Measurements from ENCODE around the gene POLR3GL.

The POLR3GL gene

DNA sequence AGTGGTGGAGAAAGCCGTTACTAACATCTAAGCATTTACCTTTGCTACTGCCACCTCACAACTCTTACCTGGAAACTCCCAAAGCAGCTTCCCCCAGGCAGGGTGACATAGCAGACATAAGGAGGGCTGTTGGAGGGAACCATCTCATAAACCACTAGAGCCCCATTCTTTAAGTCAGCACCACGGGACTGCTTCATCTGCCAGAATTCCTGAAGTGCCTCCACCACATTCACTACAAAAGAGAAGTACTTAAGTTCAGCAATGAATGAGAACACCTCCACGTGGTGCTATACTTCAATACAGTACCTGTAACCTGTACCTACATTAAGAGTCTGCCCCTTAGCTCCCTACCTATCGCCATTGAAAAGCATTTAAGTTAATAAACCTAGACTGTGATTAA lies 16.9 kb upstream of the POLR3GL start:
- DNase-seq (ENCODE audit: insufficient read length, low spot score) (no peak), FAIRE-seq (no peak)
- no peak for TF ChIP-seq POLR2AphosphoS5 (IDR thresholded peaks at IDR 0.05; ENCODE audit: low read depth, low read length)
- TF ChIP-seq TAF1 (IDR thresholded peaks at IDR 0.05; ENCODE audit: low read depth, low read length) = no peak
- no peak for TF ChIP-seq POLR2A (IDR thresholded peaks at IDR 0.05; ENCODE audit: low read depth, low read length)
- no peak for TF ChIP-seq PAX5 (IDR thresholded peaks at IDR 0.05; ENCODE audit: insufficient read depth, low read length, severe bottlenecking)
- no peak for TF ChIP-seq POU2F2 (IDR thresholded peaks at IDR 0.05; ENCODE audit: low read depth, low read length)
- TF ChIP-seq SPI1 (IDR thresholded peaks at IDR 0.05; ENCODE audit: low read depth, low read length) = no peak

GRCh38 chr1:145949219-145949618 lies 15.3 kb upstream of the POLR3GL start:
- no peak for DNase-seq (ENCODE audit: insufficient read length, low spot score)
- TF ChIP-seq POU2F2 (IDR thresholded peaks at IDR 0.05; ENCODE audit: low read depth, low read length) (no peak), POLR2AphosphoS5 (IDR thresholded peaks at IDR 0.05; ENCODE audit: low read depth, low read length) (no peak), PAX5 (IDR thresholded peaks at IDR 0.05; ENCODE audit: insufficient read depth, low read length, severe bottlenecking) (no peak), POLR2A (IDR thresholded peaks at IDR 0.05; ENCODE audit: low read depth, low read length) (no peak), SPI1 (IDR thresholded peaks at IDR 0.05; ENCODE audit: low read depth, low read length) (no peak)

DNA sequence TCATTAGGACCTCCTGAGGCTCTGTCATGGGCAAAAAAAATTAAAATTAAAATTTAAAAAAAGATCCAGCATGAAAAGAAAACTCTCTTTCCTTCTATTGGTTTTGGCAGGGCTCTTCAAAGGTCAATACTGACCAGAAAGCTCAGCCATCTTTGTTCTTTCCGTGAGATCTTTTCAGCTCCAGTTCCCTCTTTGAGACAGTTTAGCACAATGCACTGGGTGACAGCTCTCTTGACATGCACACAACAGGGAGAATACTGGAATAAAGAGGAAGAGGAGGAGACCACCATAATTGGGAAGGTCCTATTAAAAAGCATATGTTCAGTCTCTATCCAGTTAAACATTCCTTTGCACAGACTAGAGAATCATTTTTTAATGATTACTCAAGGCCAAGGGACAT lies 13.0 kb upstream of the POLR3GL start:
- DNase-seq (ENCODE audit: insufficient read length, low spot score) = no peak
- FAIRE-seq = no peak
- TF ChIP-seq SPI1 (IDR thresholded peaks at IDR 0.05; ENCODE audit: low read depth, low read length) (no peak), TAF1 (IDR thresholded peaks at IDR 0.05; ENCODE audit: low read depth, low read length) (no peak), POLR2AphosphoS5 (IDR thresholded peaks at IDR 0.05; ENCODE audit: low read depth, low read length) (no peak), POU2F2 (IDR thresholded peaks at IDR 0.05; ENCODE audit: low read depth, low read length) (no peak), POLR2A (IDR thresholded peaks at IDR 0.05; ENCODE audit: low read depth, low read length) (no peak), PAX5 (IDR thresholded peaks at IDR 0.05; ENCODE audit: insufficient read depth, low read length, severe bottlenecking) (no peak)

More at GRCh38 chr1:145949219-145949618, 15.3 kb upstream of the POLR3GL start:
- FAIRE-seq = no peak

DNA sequence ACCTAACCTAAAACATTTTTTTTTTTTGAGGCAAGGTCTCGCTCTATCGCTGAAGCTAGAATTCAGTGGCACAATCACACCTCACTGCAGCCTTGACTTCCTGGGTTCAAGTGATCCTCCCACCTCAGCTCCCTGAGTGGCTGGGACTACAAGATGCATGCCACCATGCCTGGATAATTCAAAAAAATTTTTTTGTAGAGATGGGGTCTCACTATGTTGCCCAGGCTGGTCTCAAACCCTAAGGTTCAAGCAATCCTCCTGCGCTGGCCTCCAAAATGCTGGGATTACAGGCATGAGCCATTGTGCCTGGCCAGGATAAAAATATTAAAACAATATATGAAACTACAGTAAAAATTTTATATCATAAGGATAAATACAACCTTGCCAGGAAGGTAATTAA lies 11.6 kb upstream of the POLR3GL start:
- TF ChIP-seq TAF1 (IDR thresholded peaks at IDR 0.05; ENCODE audit: low read depth, low read length) = no peak
- no peak for TF ChIP-seq POLR2A (IDR thresholded peaks at IDR 0.05; ENCODE audit: low read depth, low read length)
- no peak for TF ChIP-seq POLR2AphosphoS5 (IDR thresholded peaks at IDR 0.05; ENCODE audit: low read depth, low read length)
- TF ChIP-seq PAX5 (IDR thresholded peaks at IDR 0.05; ENCODE audit: insufficient read depth, low read length, severe bottlenecking) = no peak
- TF ChIP-seq SPI1 (IDR thresholded peaks at IDR 0.05; ENCODE audit: low read depth, low read length) = no peak
- no peak for TF ChIP-seq POU2F2 (IDR thresholded peaks at IDR 0.05; ENCODE audit: low read depth, low read length)
- FAIRE-seq = no peak
- DNase-seq (ENCODE audit: insufficient read length, low spot score) = no peak

DNA sequence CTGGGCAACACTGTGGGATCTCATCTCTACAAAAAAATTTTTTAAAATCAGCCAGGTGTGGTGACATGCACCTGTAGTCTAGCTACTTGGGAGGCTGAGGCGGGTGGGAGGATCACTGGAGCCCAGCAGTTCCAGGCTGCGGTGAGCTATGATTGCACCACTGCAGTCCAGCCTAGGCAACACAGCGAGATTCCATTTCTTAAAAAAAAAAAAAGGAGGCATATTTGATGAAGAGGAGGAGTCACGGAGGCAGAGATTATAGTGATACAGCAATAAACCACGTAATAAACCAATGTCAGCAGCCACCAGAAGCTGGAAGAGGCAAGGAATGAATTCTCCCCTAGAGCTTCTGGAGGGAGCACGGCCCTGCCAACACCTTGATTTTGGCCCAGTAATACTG lies 10.6 kb upstream of the POLR3GL start:
- DNase-seq (ENCODE audit: insufficient read length, low spot score) (no peak), FAIRE-seq (no peak)
- TF ChIP-seq PAX5 (IDR thresholded peaks at IDR 0.05; ENCODE audit: insufficient read depth, low read length, severe bottlenecking) (no peak), POLR2AphosphoS5 (IDR thresholded peaks at IDR 0.05; ENCODE audit: low read depth, low read length) (no peak), SPI1 (IDR thresholded peaks at IDR 0.05; ENCODE audit: low read depth, low read length) (no peak), POLR2A (IDR thresholded peaks at IDR 0.05; ENCODE audit: low read depth, low read length) (no peak), POU2F2 (IDR thresholded peaks at IDR 0.05; ENCODE audit: low read depth, low read length) (no peak), TAF1 (IDR thresholded peaks at IDR 0.05; ENCODE audit: low read depth, low read length) (no peak)

DNA sequence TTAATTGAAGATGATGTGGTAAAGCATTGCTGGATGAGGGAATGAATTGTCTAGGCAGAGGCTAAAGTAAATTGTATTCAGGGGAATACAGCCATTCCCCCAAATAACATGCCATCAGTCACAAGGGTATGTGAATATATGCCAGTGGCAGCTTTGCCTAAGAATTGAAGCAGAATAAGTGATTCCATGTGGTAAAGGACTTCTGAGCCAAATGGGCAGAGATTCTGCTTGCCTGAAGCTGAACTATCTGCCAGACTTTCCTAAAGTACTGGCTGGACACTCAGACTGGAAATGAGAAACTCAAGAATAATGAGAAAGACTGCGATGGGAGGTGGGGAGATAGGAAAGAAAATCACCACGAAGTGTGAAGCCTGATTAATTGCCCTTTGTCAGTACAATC lies 9.1 kb upstream of the POLR3GL start:
- TF ChIP-seq PAX5 (IDR thresholded peaks at IDR 0.05; ENCODE audit: insufficient read depth, low read length, severe bottlenecking) = no peak
- no peak for TF ChIP-seq SPI1 (IDR thresholded peaks at IDR 0.05; ENCODE audit: low read depth, low read length)
- no peak for TF ChIP-seq TAF1 (IDR thresholded peaks at IDR 0.05; ENCODE audit: low read depth, low read length)
- no peak for TF ChIP-seq POLR2A (IDR thresholded peaks at IDR 0.05; ENCODE audit: low read depth, low read length)
- no peak for TF ChIP-seq POU2F2 (IDR thresholded peaks at IDR 0.05; ENCODE audit: low read depth, low read length)
- no peak for TF ChIP-seq POLR2AphosphoS5 (IDR thresholded peaks at IDR 0.05; ENCODE audit: low read depth, low read length)

DNA sequence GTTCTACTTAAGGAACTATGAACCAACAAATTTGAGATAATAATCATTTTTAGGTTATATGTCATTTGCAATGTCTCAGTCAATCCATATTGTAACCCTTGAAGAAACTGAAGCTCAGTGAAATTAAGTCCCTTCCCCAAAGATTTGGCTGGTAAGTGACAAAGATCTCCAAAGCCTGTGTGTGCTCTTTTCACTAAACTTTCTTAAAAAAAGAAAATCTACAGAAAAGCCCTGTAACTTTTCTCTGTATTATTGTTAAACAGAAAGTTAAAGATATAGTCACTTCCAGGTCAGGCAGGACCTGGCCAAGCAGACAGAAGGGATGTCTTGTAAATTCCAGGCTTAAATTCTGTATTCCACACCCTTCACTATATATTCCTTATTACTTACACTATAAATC lies 8.1 kb upstream of the POLR3GL start:
- TF ChIP-seq POU2F2 (IDR thresholded peaks at IDR 0.05; ENCODE audit: low read depth, low read length) = no peak
- no peak for TF ChIP-seq POLR2AphosphoS5 (IDR thresholded peaks at IDR 0.05; ENCODE audit: low read depth, low read length)
- no peak for TF ChIP-seq TAF1 (IDR thresholded peaks at IDR 0.05; ENCODE audit: low read depth, low read length)
- TF ChIP-seq SPI1 (IDR thresholded peaks at IDR 0.05; ENCODE audit: low read depth, low read length) = no peak
- no peak for TF ChIP-seq PAX5 (IDR thresholded peaks at IDR 0.05; ENCODE audit: insufficient read depth, low read length, severe bottlenecking)
- TF ChIP-seq POLR2A (IDR thresholded peaks at IDR 0.05; ENCODE audit: low read depth, low read length) = no peak
- FAIRE-seq = no peak
- DNase-seq (ENCODE audit: insufficient read length, low spot score) = no peak

More for the DNA sequence above, 9.1 kb upstream of the POLR3GL start:
- DNase-seq (ENCODE audit: insufficient read length, low spot score) (no peak), FAIRE-seq (no peak)

- TF ChIP-seq TAF1 (IDR thresholded peaks at IDR 0.05; ENCODE audit: low read depth, low read length) = no peak
- no peak for TF ChIP-seq SPI1 (IDR thresholded peaks at IDR 0.05; ENCODE audit: low read depth, low read length)
- TF ChIP-seq POLR2AphosphoS5 (IDR thresholded peaks at IDR 0.05; ENCODE audit: low read depth, low read length) = no peak
- no peak for TF ChIP-seq POLR2A (IDR thresholded peaks at IDR 0.05; ENCODE audit: low read depth, low read length)
- TF ChIP-seq PAX5 (IDR thresholded peaks at IDR 0.05; ENCODE audit: insufficient read depth, low read length, severe bottlenecking) = no peak
- TF ChIP-seq POU2F2 (IDR thresholded peaks at IDR 0.05; ENCODE audit: low read depth, low read length) = no peak
- FAIRE-seq (no peak), DNase-seq (ENCODE audit: insufficient read length, low spot score) (no peak)
Measured at GRCh38 chr1:145956781-145957442, 7.6 kb upstream of the POLR3GL start.

DNA sequence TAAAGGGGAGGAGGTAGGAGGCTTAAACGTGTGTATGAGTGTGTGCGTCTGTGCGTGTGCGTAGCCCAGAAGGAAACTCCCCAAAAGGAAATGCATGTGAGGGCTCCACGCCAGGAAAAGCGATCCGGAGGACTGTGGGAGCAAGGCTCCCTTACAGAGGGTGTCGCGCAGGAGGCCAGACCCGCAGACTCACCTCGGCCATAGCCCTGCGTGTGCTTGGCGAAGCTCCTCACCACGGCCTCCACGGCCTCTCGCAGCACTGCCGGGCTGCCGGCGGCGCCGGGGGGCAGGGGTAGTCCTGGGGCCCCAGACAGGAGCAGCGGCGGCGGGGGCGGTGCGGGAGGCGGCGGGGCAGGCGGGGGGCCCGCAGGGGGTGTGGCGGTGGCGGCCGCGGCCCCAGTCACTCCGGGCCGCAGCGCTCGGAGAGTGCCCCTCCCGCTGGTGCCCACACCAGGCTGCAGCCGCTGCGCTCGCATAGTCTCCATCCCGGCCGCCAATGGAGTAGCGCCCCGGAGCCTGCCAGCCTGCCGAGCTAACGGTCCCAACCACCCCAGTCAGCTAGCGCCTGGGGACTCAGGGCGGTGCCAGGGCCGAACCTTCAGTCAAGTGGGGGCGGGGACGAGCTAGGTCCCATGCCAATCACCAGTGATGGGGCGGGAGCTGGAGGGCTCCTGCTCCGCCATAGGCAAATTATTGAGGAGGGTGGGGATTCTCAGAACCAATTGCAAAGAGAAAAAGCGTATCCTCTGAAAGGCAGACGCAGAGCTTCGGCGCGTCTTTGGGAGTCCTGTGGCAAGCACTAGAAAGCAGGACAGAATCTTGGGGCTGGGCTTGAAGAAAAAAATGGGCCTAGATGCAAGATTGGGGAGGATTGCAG lies 6.8 kb upstream of the POLR3GL start, which contains the start of gene LIX1L:
TSS of gene LIX1L (minus strand) at position 575 of the 877 bp plus-strand sequence. CDS start at position 485, 90 bp downstream.
- DNase-seq (ENCODE audit: insufficient read length, low spot score) = peak; percentile 89
- peak; percentile 88 for FAIRE-seq
- TF ChIP-seq TAF1 (IDR thresholded peaks at IDR 0.05; ENCODE audit: low read depth, low read length) (no peak), PAX5 (IDR thresholded peaks at IDR 0.05; ENCODE audit: insufficient read depth, low read length, severe bottlenecking) (no peak), POU2F2 (IDR thresholded peaks at IDR 0.05; ENCODE audit: low read depth, low read length) (no peak), POLR2A (IDR thresholded peaks at IDR 0.05; ENCODE audit: low read depth, low read length) (peak; percentile 70), SPI1 (IDR thresholded peaks at IDR 0.05; ENCODE audit: low read depth, low read length) (no peak), POLR2AphosphoS5 (IDR thresholded peaks at IDR 0.05; ENCODE audit: low read depth, low read length) (peak; percentile 68)

Data from GM12891 (cell line).